Measurements from ENCODE around the gene CNIH2. TPM values are rescaled to one million over a fixed set of nuclear protein-coding genes. Genes with fewer than 3 reads are reported as not detected.

Gene CNIH2
- total RNA-seq, 4 donors from 2014 or later: 0.41 TPM; not detected in 3

GRCh38 chr11:66268244-66268951 is 9.6 kb upstream of the CNIH2 start, which contains the start of gene RAB1B:
Gene RAB1B, plus strand, starts transcription at chr11:66268639. Its CDS starts 41 bp downstream, at chr11:66268680.
- Histone ChIP-seq H3K4me3 (peak within 1 kb of the TSS; percentile 62 to 96 (median 90)), H3K36me3 (peaks cover 0 to 20% (median 9%) of the 10 kb centered on the region in 4 donors), H3K4me1 (peaks cover 23 to 31% (median 24%) of the 10 kb centered on the region in 4 donors), H3K27me3 (no peaks in the 10 kb centered on the region), H3K27ac (peak within 1 kb of the TSS; percentile 92 to 99 (median 97)), H3K9me3 (no peaks in the 10 kb centered on the region)
- TF ChIP-seq EP300 (IDR thresholded peaks at IDR 0.05; ENCODE audit: low read depth): no peak
- peak; percentile 66 for TF ChIP-seq POLR2A (IDR thresholded peaks at IDR 0.05)
- peak; percentile 68 to 89 (median 88) for TF ChIP-seq POLR2AphosphoS5 (IDR thresholded peaks at IDR 0.05)
- DNase-seq: peak; percentile 100
- in situ Hi-C loops (cut with MboI; ENCODE audit: low pct_ligation_motif_present in 1 of 4, low pct_unique_long_range_greater_than_20kb in 1 of 4, low sequenced_read_pairs in 3 of 4) (no loop called here), intact Hi-C loops (cut with DNase I; ENCODE audit: low total_unique reads) (no loop called here)
- WGBS, 2 donors (ENCODE audit: low coverage in 1 of 2): 2% methylated on average over 43 of the region's 64 CpGs; no CpG with 5 or more reads in 1 of the 2 donors

GRCh38 chr11:66268952-66269905 is 8.7 kb upstream of the CNIH2 start:
- 0 to 2% methylated on average over 1 to 32 of the region's 32 CpGs for WGBS, 2 donors (ENCODE audit: low coverage in 1 of 2)
- intact Hi-C loops (cut with DNase I; ENCODE audit: low total_unique reads): no loop called here
- Histone ChIP-seq H3K4me3 (peak overlapping the region; percentile 62 to 96 (median 90)), H3K9me3 (no peaks in the 10 kb centered on the region), H3K36me3 (peaks cover 0 to 28% (median 14%) of the 10 kb centered on the region in 4 donors), H3K4me1 (peaks cover 23 to 31% (median 24%) of the 10 kb centered on the region in 4 donors), H3K27ac (peak overlapping the region; percentile 92 to 99 (median 97)), H3K27me3 (no peaks in the 10 kb centered on the region)
- TF ChIP-seq CTCF (IDR thresholded peaks at IDR 0.05): peak in 2 of 5 experiments; percentile 36 to 39
- no peak for TF ChIP-seq EP300 (IDR thresholded peaks at IDR 0.05; ENCODE audit: low read depth)
- DNase-seq: no peak
- in situ Hi-C loops (cut with MboI; ENCODE audit: low pct_ligation_motif_present in 1 of 4, low pct_unique_long_range_greater_than_20kb in 1 of 4, low sequenced_read_pairs in 3 of 4): no loop called here

- Histone ChIP-seq H3K9me3 (no peaks in the 10 kb centered on the region), H3K27me3 (no peaks in the 10 kb centered on the region), H3K27ac (no peak overlapping the region), H3K36me3 (peaks cover 0 to 40% (median 21%) of the 10 kb centered on the region in 4 donors), H3K4me3 (no peak overlapping the region), H3K4me1 (peaks cover 17 to 25% (median 17%) of the 10 kb centered on the region in 4 donors)
- DNase-seq: no peak
- 92% methylated on average over 7 of the region's 7 CpGs; no CpG with 5 or more reads in 1 of the 2 donors for WGBS, 2 donors (ENCODE audit: low coverage in 1 of 2)
- TF ChIP-seq POLR2A (IDR thresholded peaks at IDR 0.05) (no peak), EP300 (IDR thresholded peaks at IDR 0.05; ENCODE audit: low read depth) (no peak), CTCF (IDR thresholded peaks at IDR 0.05) (no peak), POLR2AphosphoS5 (IDR thresholded peaks at IDR 0.05) (no peak)
- intact Hi-C loops (cut with DNase I; ENCODE audit: low total_unique reads): no loop called here
- in situ Hi-C loops (cut with MboI; ENCODE audit: low pct_ligation_motif_present in 1 of 4, low pct_unique_long_range_greater_than_20kb in 1 of 4, low sequenced_read_pairs in 3 of 4): no loop called here
Observed at GRCh38 chr11:66271816-66272215, 6.2 kb upstream of the CNIH2 start.

- intact Hi-C loops (cut with DNase I; ENCODE audit: low total_unique reads) (no loop called here), in situ Hi-C loops (cut with MboI; ENCODE audit: low pct_ligation_motif_present in 1 of 4, low pct_unique_long_range_greater_than_20kb in 1 of 4, low sequenced_read_pairs in 3 of 4) (no loop called here)
- Histone ChIP-seq H3K9me3 (no peaks in the 10 kb centered on the region), H3K27ac (no peak overlapping the region), H3K4me1 (peaks cover 13 to 25% (median 15%) of the 10 kb centered on the region in 4 donors), H3K36me3 (peaks cover 0 to 40% (median 21%) of the 10 kb centered on the region in 4 donors), H3K4me3 (no peak overlapping the region), H3K27me3 (no peaks in the 10 kb centered on the region)
- WGBS, 2 donors (ENCODE audit: low coverage in 1 of 2): 92% methylated on average over 2 of the region's 2 CpGs; no CpG with 5 or more reads in 1 of the 2 donors
- TF ChIP-seq EP300 (IDR thresholded peaks at IDR 0.05; ENCODE audit: low read depth): no peak
- no peak for TF ChIP-seq POLR2A (IDR thresholded peaks at IDR 0.05)
- no peak for TF ChIP-seq POLR2AphosphoS5 (IDR thresholded peaks at IDR 0.05)
- TF ChIP-seq CTCF (IDR thresholded peaks at IDR 0.05): no peak
- DNase-seq: no peak
Observed at GRCh38 chr11:66272596-66272995, 5.4 kb upstream of the CNIH2 start.
